ENCODE data around the gene CYBA. TPM values are rescaled to one million over a fixed set of nuclear protein-coding genes. Genes with fewer than 3 reads are reported as not detected.

CYBA gene
- total and polyA plus RNA-seq, 2 of the 13 experiments (the other 11 are each of a cell fraction or from before 2014, with no cell fraction given) = 196 to 250 TPM

- TF ChIP-seq ZNF891 (CRISPR knock-in tag; IDR thresholded peaks at IDR 0.05) (no peak), ZBTB42 (CRISPR knock-in tag; IDR thresholded peaks at IDR 0.05) (no peak), FOXO1 (CRISPR knock-in tag; IDR thresholded peaks at IDR 0.05) (no peak), ZNF724P (CRISPR knock-in tag; IDR thresholded peaks at IDR 0.05; ENCODE audit: borderline replicate concordance) (peak; percentile 5; the same call in 1 of the 2 replicates), SALL1 (CRISPR knock-in tag; IDR thresholded peaks at IDR 0.05) (no peak; the same call in 1 of the 2 replicates), LRRFIP1 (CRISPR knock-in tag; conservative IDR thresholded peaks at IDR 0.05) (no peak), ONECUT2 (CRISPR knock-in tag; IDR thresholded peaks at IDR 0.05) (peak; percentile 21; the same call in 1 of the 2 replicates), STAG1 (CRISPR knock-in tag; IDR thresholded peaks at IDR 0.05) (0 out of 2 replicates have a peak, but pooled peaks have one; percentile 6), MLLT10 (CRISPR knock-in tag; IDR thresholded peaks at IDR 0.05) (no peak), ZFP36 (IDR thresholded peaks at IDR 0.05; ENCODE audit: borderline replicate concordance, low read depth, low read length, partially characterized antibody) (no peak), AKAP8 (CRISPR knock-in tag; IDR thresholded peaks at IDR 0.05) (peak; percentile 82; the same call in 1 of the 2 replicates), ZC3H4 (CRISPR knock-in tag; IDR thresholded peaks at IDR 0.05; ENCODE audit: borderline replicate concordance) (no peak), NCOR1 (IDR thresholded peaks at IDR 0.05; ENCODE audit: borderline replicate concordance, low read length) (no peak), FOXC1 (CRISPR knock-in tag; IDR thresholded peaks at IDR 0.05; ENCODE audit: borderline replicate concordance) (no peak; the same call in none of the 2 replicates), POLR2A (IDR thresholded peaks at IDR 0.05; ENCODE audit: insufficient read depth in 1 of 2, low read depth in 2 of 2, low read length in 2 of 2) (peak in 1 of 2 experiments; percentile 14; a peak in 2 of 4 replicates), ATF7-NPFF (CRISPR knock-in tag; IDR thresholded peaks at IDR 0.05; ENCODE audit: low read depth) (no peak), FIP1L1 (IDR thresholded peaks at IDR 0.05; ENCODE audit: borderline replicate concordance, insufficient read depth, low read depth, low read length) (no peak), TMF1 (CRISPR knock-in tag; IDR thresholded peaks at IDR 0.05; ENCODE audit: low read depth) (no peak), MED8 (CRISPR knock-in tag; IDR thresholded peaks at IDR 0.05; ENCODE audit: insufficient replicate concordance) (no peak), PAWR (CRISPR knock-in tag; IDR thresholded peaks at IDR 0.05; ENCODE audit: borderline replicate concordance) (peak; percentile 79; the same call in 1 of the 2 replicates), TBP (CRISPR knock-in tag; IDR thresholded peaks at IDR 0.05) (no peak)
- TF ChIP-seq, protein P1, sequence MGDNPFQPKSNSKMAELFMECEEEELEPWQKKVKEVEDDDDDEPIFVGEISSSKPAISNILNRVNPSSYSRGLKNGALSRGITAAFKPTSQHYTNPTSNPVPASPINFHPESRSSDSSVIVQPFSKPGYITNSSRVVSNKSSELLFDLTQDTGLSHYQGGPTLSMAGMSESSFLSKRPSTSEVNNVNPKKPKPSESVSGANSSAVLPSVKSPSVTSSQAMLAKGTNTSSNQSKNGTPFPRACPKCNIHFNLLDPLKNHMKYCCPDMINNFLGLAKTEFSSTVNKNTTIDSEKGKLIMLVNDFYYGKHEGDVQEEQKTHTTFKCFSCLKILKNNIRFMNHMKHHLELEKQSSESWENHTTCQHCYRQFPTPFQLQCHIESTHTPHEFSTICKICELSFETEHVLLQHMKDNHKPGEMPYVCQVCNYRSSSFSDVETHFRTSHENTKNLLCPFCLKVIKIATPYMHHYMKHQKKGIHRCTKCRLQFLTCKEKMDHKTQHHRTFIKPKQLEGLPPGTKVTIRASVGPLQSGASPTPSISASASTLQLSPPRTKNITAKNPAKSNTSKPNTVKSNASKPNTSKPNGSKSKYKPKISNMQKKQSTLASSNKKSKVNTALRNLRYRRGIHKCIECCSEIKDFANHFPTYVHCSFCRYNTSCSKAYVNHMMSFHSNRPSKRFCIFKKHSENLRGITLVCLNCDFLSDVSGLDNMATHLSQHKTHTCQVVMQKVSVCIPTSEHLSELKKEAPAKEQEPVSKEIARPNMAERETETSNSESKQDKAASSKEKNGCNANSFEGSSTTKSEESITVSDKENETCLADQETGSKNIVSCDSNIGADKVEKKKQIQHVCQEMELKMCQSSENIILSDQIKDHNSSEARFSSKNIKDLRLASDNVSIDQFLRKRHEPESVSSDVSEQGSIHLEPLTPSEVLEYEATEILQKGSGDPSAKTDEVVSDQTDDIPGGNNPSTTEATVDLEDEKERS (CRISPR knock-in tag; IDR thresholded peaks at IDR 0.05) = no peak
These were observed 717 bp downstream of the CYBA start (continued) for GRCh38 chr16:88649924-88650748.
